SU-DHL-6 (cell line): ENCODE data around the gene PAK1IP1.

ENCODE experiments used
- CTCF ChIP-seq: fragments of 200-600 bp; sonication (generic); IDR thresholded peaks from one replicate; pipeline ENCODE4 v1.5.1; 2017; ENCODE audit warnings: antibody characterized with exemption, mild to moderate bottlenecking, low read length, moderate library complexity; ENCODE audit not compliant: insufficient read depth, poor library complexity, severe bottlenecking
- EZH2phosphoT487 ChIP-seq: fragments of 200-600 bp; sonication (generic), shearing (Covaris generic); conservative IDR thresholded peaks from 2 replicates; pipeline ENCODE4 v1.6.1; 2018; ENCODE audit warnings: mild to moderate bottlenecking, antibody characterized with exemption, low read length, moderate library complexity, mixed read lengths

- TF ChIP-seq CTCF (no peak), EZH2phosphoT487 (no peak)
These were observed 25.6 kb downstream of the PAK1IP1 start for GRCh38 chr6:10720265-10720959.
